ENCODE results near the gene FAM50A. TPM values are rescaled to one million over a fixed set of nuclear protein-coding genes. Genes with fewer than 3 reads are reported as not detected.
A peak's percentile ranks its signal among the peaks of the same experiment; 100 is the strongest.
"Not testable (repeated sequence)": the region's sequence is repeated elsewhere in the genome, so short reads cannot be mapped to it uniquely, and the experiment has no call there.

FAM50A gene
- polyA plus RNA-seq, 1 of the 3 experiments (the other 2 are of a cell fraction): 86.0 TPM

DNA sequence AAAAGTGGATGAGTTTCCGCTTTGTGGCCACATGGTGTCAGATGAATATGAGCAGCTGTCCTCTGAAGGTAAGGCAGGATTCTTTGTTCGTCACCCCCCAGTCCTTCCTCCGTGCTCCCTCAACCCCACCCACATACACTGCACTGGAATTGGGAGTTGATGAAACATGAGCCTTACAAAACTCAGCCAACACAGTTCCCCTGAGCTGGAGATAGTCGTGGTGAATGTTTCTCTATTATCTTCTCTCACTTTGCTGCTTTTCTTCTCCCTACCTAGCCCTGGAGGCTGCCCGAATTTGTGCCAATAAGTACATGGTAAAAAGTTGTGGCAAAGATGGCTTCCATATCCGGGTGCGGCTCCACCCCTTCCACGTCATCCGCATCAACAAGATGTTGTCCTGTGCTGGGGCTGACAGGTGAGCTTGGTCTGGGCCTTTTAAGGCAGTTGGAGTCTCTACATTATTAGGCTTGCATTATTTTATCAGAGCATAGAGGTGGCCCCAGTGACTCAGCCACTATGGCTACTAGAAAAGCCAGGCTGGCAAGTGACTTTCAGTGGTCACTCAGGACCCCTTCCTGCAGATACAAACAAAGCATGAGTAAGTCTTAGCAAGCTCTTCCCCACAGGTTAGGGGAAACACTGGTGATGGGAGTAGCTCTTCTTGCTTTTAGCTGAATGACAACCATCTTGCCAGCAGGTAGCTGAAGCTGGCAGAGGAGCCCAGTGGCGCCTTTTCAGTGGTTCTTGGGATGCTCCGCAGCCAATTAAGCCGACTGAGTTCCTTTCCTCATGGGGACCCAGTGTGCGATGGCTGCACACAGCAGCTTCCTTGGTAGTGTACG is 44.2 kb upstream of the FAM50A start:
- H3K4me2 ChIP-seq: peak overlapping the region; percentile 77
- H3K36me3 ChIP-seq (replicated peaks in 1 of 2; ENCODE audit: control insufficient read depth in 1 of 2, insufficient read depth in 2 of 2, low read length in 1 of 2): peaks cover 16 to 18% of the 10 kb centered on the region in 2 experiments
- TF ChIP-seq, protein P1, sequence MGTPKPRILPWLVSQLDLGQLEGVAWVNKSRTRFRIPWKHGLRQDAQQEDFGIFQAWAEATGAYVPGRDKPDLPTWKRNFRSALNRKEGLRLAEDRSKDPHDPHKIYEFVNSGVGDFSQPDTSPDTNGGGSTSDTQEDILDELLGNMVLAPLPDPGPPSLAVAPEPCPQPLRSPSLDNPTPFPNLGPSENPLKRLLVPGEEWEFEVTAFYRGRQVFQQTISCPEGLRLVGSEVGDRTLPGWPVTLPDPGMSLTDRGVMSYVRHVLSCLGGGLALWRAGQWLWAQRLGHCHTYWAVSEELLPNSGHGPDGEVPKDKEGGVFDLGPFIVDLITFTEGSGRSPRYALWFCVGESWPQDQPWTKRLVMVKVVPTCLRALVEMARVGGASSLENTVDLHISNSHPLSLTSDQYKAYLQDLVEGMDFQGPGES (IDR thresholded peaks at IDR 0.05; ENCODE audit: low read depth, low read length): no peak
- TF ChIP-seq SMC3 (IDR thresholded peaks at IDR 0.05; ENCODE audit: low read depth, low read length): no peak
- TF ChIP-seq JUND (IDR thresholded peaks at IDR 0.05): no peak
- TF ChIP-seq YY1 (IDR thresholded peaks at IDR 0.05; ENCODE audit: low read depth): peak; percentile 52; the same call in 1 of the 2 replicates
- TF ChIP-seq MXI1 (IDR thresholded peaks at IDR 0.05; ENCODE audit: low read depth, low read length): no peak
- DNase-seq: no peak
- peaks cover 34% of the 10 kb centered on the region for H4K20me1 ChIP-seq (ENCODE audit: insufficient read depth)
- WGBS (ENCODE audit: low lambda C conversion rate): 12% methylated on average over 9 of the region's 14 CpGs
- H3K79me2 ChIP-seq (ENCODE audit: insufficient read depth): peaks cover 22% of the 10 kb centered on the region
- H3K9me3 ChIP-seq: no peaks in the 10 kb centered on the region
- H3F3A ChIP-seq (replicated peaks; ENCODE audit: insufficient read depth): peaks cover 41% of the 10 kb centered on the region
- peak overlapping the region; percentile 95 to 96 for H3K27ac ChIP-seq (ENCODE audit: low read depth in 2 of 2, low read length in 1 of 2)
- ChIA-PET POLR2A (interaction anchor here (1.0 to 3.3 kb wide), 8 partner anchors 11 to 133 kb away, joined by 3 to 25 read pairs (median 6); partner anchors contain the start of genes DNASE1L1, LAGE3, TAFAZZIN and UBL4A), CTCF (interaction anchor here (0.6 to 2.5 kb wide), 9 partner anchors 10 to 134 kb away, joined by 3 to 7 read pairs (median 3); partner anchors contain the start of genes DNASE1L1 and UBL4A)
- H2AFZ ChIP-seq (ENCODE audit: low read depth): no peak overlapping the region
- peak overlapping the region; percentile 100 for H3K9ac ChIP-seq
- peaks cover 0 to 6% of the 10 kb centered on the region in 2 experiments; a peak in 1 of 4 replicates for H3K4me1 ChIP-seq (ENCODE audit: control insufficient read depth in 1 of 2, insufficient read depth in 2 of 2, low read depth in 1 of 2, low read length in 1 of 2)
- no peaks in the 10 kb centered on the region for H3K9me2 ChIP-seq
- H3K4me3 ChIP-seq (ENCODE audit: low read depth in 2 of 2, low read length in 1 of 2): peak overlapping the region; percentile 81
- H3K27me3 ChIP-seq (ENCODE audit: insufficient read depth): no peaks in the 10 kb centered on the region

DNA sequence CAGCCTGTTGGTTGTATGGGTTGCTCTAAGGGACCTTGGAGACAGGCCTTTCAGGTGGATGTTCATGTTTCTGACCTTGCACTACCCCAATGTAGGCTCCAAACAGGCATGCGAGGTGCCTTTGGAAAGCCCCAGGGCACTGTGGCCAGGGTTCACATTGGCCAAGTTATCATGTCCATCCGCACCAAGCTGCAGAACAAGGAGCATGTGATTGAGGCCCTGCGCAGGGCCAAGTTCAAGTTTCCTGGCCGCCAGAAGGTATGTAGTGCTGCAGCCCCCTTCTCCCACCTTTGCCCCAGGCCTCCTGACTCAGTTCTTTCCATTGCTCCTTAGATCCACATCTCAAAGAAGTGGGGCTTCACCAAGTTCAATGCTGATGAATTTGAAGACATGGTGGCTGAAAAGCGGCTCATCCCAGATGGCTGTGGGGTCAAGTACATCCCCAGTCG is 43.5 kb upstream of the FAM50A start:
- H3K36me3 ChIP-seq (replicated peaks in 1 of 2; ENCODE audit: control insufficient read depth in 1 of 2, insufficient read depth in 2 of 2, low read length in 1 of 2): peaks cover 16 to 18% of the 10 kb centered on the region in 2 experiments
- not testable (repeated sequence) for H2AFZ ChIP-seq (ENCODE audit: low read depth); H3K27me3 ChIP-seq (ENCODE audit: insufficient read depth); DNase-seq; H3K9me3 ChIP-seq; H3K9me2 ChIP-seq; H3K4me1 ChIP-seq (ENCODE audit: control insufficient read depth in 1 of 2, insufficient read depth in 2 of 2, low read depth in 1 of 2, low read length in 1 of 2)
- 40% methylated on average over 3 of the region's 6 CpGs for WGBS (ENCODE audit: low lambda C conversion rate)
- CTCF ChIA-PET: interaction anchor here (1.0 to 1.1 kb wide), 2 partner anchors 9 to 19 kb away, joined by 3 to 5 read pairs; partner anchors contain the start of gene DNASE1L1
- peaks cover 41% of the 10 kb centered on the region for H3F3A ChIP-seq (replicated peaks; ENCODE audit: insufficient read depth)
- H3K27ac ChIP-seq (ENCODE audit: low read depth in 2 of 2, low read length in 1 of 2): peak overlapping the region in 1 of 2 experiments; percentile 96; a peak in 2 of 4 replicates
- H3K9ac ChIP-seq: peak overlapping the region; percentile 100; the same call in 1 of the 2 replicates
- POLR2A ChIA-PET: interaction anchor here (1.0 to 3.3 kb wide), 4 partner anchors 11 to 127 kb away, joined by 3 to 25 read pairs (median 5); partner anchors contain the start of genes DNASE1L1, TAFAZZIN and UBL4A
- peaks cover 34% of the 10 kb centered on the region for H4K20me1 ChIP-seq (ENCODE audit: insufficient read depth)
- peaks cover 22% of the 10 kb centered on the region for H3K79me2 ChIP-seq (ENCODE audit: insufficient read depth)
- H3K4me3 ChIP-seq (ENCODE audit: low read depth in 2 of 2, low read length in 1 of 2): peak overlapping the region; percentile 81
- peak overlapping the region; percentile 77 for H3K4me2 ChIP-seq
